Measurements from ENCODE around the gene MAVS. TPM values are rescaled to one million over a fixed set of nuclear protein-coding genes. Genes with fewer than 3 reads are reported as not detected.

Gene MAVS
- total RNA-seq, 1 experiment from 2014 or later, result 24.2 TPM

DNA sequence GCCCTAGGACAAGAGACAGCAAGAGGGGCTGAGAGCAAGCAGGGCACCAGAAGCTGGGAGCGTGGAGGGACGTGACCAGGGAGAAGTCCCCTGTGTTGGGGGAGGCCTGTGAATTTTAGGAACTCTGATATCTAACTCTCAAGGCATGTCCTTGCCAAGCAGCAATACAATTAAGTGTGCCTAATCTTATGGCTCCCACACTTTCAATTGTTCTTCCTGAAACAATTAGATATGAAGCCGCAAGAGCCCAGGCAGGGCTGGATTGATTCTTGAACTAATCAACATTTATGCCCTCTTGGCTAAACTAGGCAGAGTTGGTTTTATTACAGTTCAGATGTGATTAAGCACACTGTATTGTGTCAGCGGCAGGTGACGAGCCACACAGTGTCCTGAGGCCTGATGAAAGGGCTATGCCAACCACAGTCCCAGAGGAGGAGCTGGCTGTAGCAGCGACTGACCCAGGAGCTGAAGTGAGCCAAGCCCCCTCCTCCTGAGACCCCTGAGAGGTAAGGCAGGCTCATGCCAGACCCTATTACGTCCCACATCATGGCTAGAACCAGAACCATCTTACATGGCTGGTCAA lies 4.2 kb upstream of the MAVS start:
- no peak overlapping the region for H3K27ac ChIP-seq (ENCODE audit: insufficient read length, low read depth, low read length)
- H4K5ac ChIP-seq (ENCODE audit: insufficient read length, low read depth, low read length), result no peak overlapping the region
- H2AK5ac ChIP-seq (ENCODE audit: insufficient read length, low read length), result no peak overlapping the region
- Mint-ChIP-seq H3K9me3 (no peaks in the 10 kb centered on the region), H3K36me3 (ENCODE audit: insufficient read depth in 1 of 3, low read depth in 3 of 3) (no peaks in the 10 kb centered on the region), H3K27me3 (ENCODE audit: low read depth) (no peaks in the 10 kb centered on the region; the same call in 1 of the 2 replicates), H3K4me1 (peaks cover 10 to 12% of the 10 kb centered on the region in 2 experiments), H3K4me3 (no peak overlapping the region), H3K27ac (no peak overlapping the region; a peak in 1 of 7 replicates)
- no peak overlapping the region for H3K18ac ChIP-seq (ENCODE audit: insufficient read length, low read depth, low read length)
- H4K91ac ChIP-seq (ENCODE audit: insufficient read length, low read depth, low read length), result no peak overlapping the region
- H3K27me3 ChIP-seq (ENCODE audit: insufficient read depth, low read length), result no peaks in the 10 kb centered on the region
- H3K4me1 ChIP-seq (ENCODE audit: insufficient read depth, low read length), result no peaks in the 10 kb centered on the region
- no peak overlapping the region for H3K23ac ChIP-seq (ENCODE audit: insufficient read length, low read depth, low read length)
- no peak for DNase-seq
- H4K20me1 ChIP-seq (ENCODE audit: control insufficient read depth, insufficient read depth, insufficient read length), result no peaks in the 10 kb centered on the region
- H4K8ac ChIP-seq (replicated peaks; ENCODE audit: insufficient read length, low read depth, low read length), result no peak overlapping the region
- no peaks in the 10 kb centered on the region for H3K9me3 ChIP-seq (ENCODE audit: control insufficient read depth, low read depth, low read length)
- H3K14ac ChIP-seq (ENCODE audit: insufficient read depth, low read length), result no peak overlapping the region
- H3K79me2 ChIP-seq (ENCODE audit: insufficient read depth, low read length), result no peaks in the 10 kb centered on the region; the same call in 1 of the 2 replicates
- no peak overlapping the region for H2BK120ac ChIP-seq (ENCODE audit: low read depth, low read length, poor library complexity, severe bottlenecking)
- H3K79me1 ChIP-seq (ENCODE audit: insufficient read depth, low read depth, low read length, poor library complexity, severe bottlenecking), result no peaks in the 10 kb centered on the region
- WGBS (ENCODE audit: extremely low coverage, insufficient read length, low lambda C conversion rate), result no CpG with 5 or more reads among the region's 7 CpGs
- peaks cover 11% of the 10 kb centered on the region for H3K23me2 ChIP-seq (ENCODE audit: insufficient read length, low read depth, low read length, poor library complexity, severe bottlenecking)
- no peak overlapping the region for H2BK15ac ChIP-seq (ENCODE audit: low read depth, low read length)
- H2BK12ac ChIP-seq (ENCODE audit: insufficient read length, low read depth, low read length), result no peak overlapping the region
- H2BK20ac ChIP-seq (ENCODE audit: low read depth, low read length, poor library complexity, severe bottlenecking), result no peak overlapping the region
- H2AFZ ChIP-seq (ENCODE audit: low read length), result no peak overlapping the region
- H3K9ac ChIP-seq (ENCODE audit: extremely low read depth, insufficient read length, low read length), result no peak overlapping the region
- no peak overlapping the region for H2BK5ac ChIP-seq (ENCODE audit: insufficient read length, low read length)
- no peak overlapping the region for H3K4me2 ChIP-seq (ENCODE audit: insufficient read depth, insufficient read length, low read length)
- H3K56ac ChIP-seq (ENCODE audit: insufficient read length, low read depth, low read length), result no peak overlapping the region
- TF ChIP-seq, protein P1, sequence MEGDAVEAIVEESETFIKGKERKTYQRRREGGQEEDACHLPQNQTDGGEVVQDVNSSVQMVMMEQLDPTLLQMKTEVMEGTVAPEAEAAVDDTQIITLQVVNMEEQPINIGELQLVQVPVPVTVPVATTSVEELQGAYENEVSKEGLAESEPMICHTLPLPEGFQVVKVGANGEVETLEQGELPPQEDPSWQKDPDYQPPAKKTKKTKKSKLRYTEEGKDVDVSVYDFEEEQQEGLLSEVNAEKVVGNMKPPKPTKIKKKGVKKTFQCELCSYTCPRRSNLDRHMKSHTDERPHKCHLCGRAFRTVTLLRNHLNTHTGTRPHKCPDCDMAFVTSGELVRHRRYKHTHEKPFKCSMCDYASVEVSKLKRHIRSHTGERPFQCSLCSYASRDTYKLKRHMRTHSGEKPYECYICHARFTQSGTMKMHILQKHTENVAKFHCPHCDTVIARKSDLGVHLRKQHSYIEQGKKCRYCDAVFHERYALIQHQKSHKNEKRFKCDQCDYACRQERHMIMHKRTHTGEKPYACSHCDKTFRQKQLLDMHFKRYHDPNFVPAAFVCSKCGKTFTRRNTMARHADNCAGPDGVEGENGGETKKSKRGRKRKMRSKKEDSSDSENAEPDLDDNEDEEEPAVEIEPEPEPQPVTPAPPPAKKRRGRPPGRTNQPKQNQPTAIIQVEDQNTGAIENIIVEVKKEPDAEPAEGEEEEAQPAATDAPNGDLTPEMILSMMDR (conservative IDR thresholded peaks at IDR 0.05), result no peak
- H3T11ph ChIP-seq (ENCODE audit: low read length), result no peak overlapping the region
- no peak overlapping the region for H3K4ac ChIP-seq (ENCODE audit: low read depth, low read length)
